NK-92 (cell line): ENCODE data around the gene HPN.
"Not testable (repeated sequence)": the region's sequence is repeated elsewhere in the genome, so short reads cannot be mapped to it uniquely, and the experiment has no call there.

Experiments
- DNase-seq: peaks from one replicate; lab custom pipeline; 2025; ENCODE audit not compliant: unreplicated experiment; lab: John Stamatoyannopoulos, UW

Gene HPN

GRCh38 chr19:35101949-35102348, 60.4 kb downstream of the HPN start:
- DNase-seq = not testable (repeated sequence)

GRCh38 chr19:35103614-35104013, 62.1 kb downstream of the HPN start:
- DNase-seq = not testable (repeated sequence)

GRCh38 chr19:35104361-35104760, 62.8 kb downstream of the HPN start:
- no peak for DNase-seq

- DNase-seq = no peak
Observed at GRCh38 chr19:35105047-35105410, 63.5 kb downstream of the HPN start.

- DNase-seq = no peak
Observed at GRCh38 chr19:35105411-35106290, 64.1 kb downstream of the HPN start.

GRCh38 chr19:35106291-35106583, 64.7 kb downstream of the HPN start:
- DNase-seq = no peak

GRCh38 chr19:35106898-35107541, 65.5 kb downstream of the HPN start:
- DNase-seq = no peak

- DNase-seq = no peak
Observed at GRCh38 chr19:35107545-35107944, 66.0 kb downstream of the HPN start.

- no peak for DNase-seq
Observed at GRCh38 chr19:35108730-35109129, 67.2 kb downstream of the HPN start.

GRCh38 chr19:35109395-35110112, 68.0 kb downstream of the HPN start:
- DNase-seq = no peak

GRCh38 chr19:35110974-35111373, 69.5 kb downstream of the HPN start:
- no peak for DNase-seq

- no peak for DNase-seq
Observed at GRCh38 chr19:35112995-35113688, 71.6 kb downstream of the HPN start.

- no peak for DNase-seq
Observed at GRCh38 chr19:35114353-35115176, 73.0 kb downstream of the HPN start.

GRCh38 chr19:35115177-35115951, 73.8 kb downstream of the HPN start, which contains the start of gene FXYD3:
FXYD3 (plus strand) TSS chr19:35115823; CDS start chr19:35119377, 3,554 bp downstream.
- no peak for DNase-seq
